GM15510 (cell line): ENCODE data around the gene NRG4.

Experiments
- POLR2A ChIP-seq: IDR thresholded peaks from 3 replicates; pipeline ENCODE4 v1.6.1; 2011; ENCODE audit warnings: borderline replicate concordance; ENCODE audit not compliant: insufficient read length; ENCODE audit errors: extremely low read depth

Gene NRG4

GRCh38 chr15:76010613-76011012 is 1.6 kb downstream of the NRG4 start:
- TF ChIP-seq POLR2A, result no peak

- no peak for TF ChIP-seq POLR2A
Measured at GRCh38 chr15:76006136-76006778, 6.0 kb downstream of the NRG4 start.

- TF ChIP-seq POLR2A, result no peak
Measured at GRCh38 chr15:76003364-76003763, 8.9 kb downstream of the NRG4 start.

- no peak for TF ChIP-seq POLR2A
Measured at GRCh38 chr15:75995611-75996010, 16.6 kb downstream of the NRG4 start.

- TF ChIP-seq POLR2A, result no peak
Measured at GRCh38 chr15:75994220-75994619, 18.0 kb downstream of the NRG4 start.

- TF ChIP-seq POLR2A, result no peak
Measured at GRCh38 chr15:75992897-75993296, 19.3 kb downstream of the NRG4 start.

GRCh38 chr15:75989875-75990274 is 22.3 kb downstream of the NRG4 start:
- TF ChIP-seq POLR2A, result no peak

GRCh38 chr15:75989045-75989444 is 23.2 kb downstream of the NRG4 start:
- no peak for TF ChIP-seq POLR2A

GRCh38 chr15:75985971-75986370 is 26.3 kb downstream of the NRG4 start:
- no peak for TF ChIP-seq POLR2A

- no peak for TF ChIP-seq POLR2A
Measured at GRCh38 chr15:75982468-75982867, 29.8 kb downstream of the NRG4 start.

- TF ChIP-seq POLR2A, result no peak
Measured at GRCh38 chr15:75981149-75981815, 30.9 kb downstream of the NRG4 start.

- no peak for TF ChIP-seq POLR2A
Measured at GRCh38 chr15:75966073-75966472, 46.2 kb downstream of the NRG4 start.

- TF ChIP-seq POLR2A, result no peak
Measured at GRCh38 chr15:75961331-75961730, 50.9 kb downstream of the NRG4 start.

- TF ChIP-seq POLR2A, result no peak
Measured at GRCh38 chr15:75955720-75956119, 56.5 kb downstream of the NRG4 start.

- TF ChIP-seq POLR2A, result no peak
Measured at GRCh38 chr15:75952525-75952924, 59.7 kb downstream of the NRG4 start.

GRCh38 chr15:75948761-75949296 is 63.4 kb downstream of the NRG4 start:
- TF ChIP-seq POLR2A, result no peak
